HEK293T (cell line): ENCODE results near the gene CD300LF.

Experiments used
- CTCF ChIA-PET: fragments of 350-600 bp; formaldehyde crosslinking; extraction: SDS; loops from one replicate; lab custom pipeline; 2021; ENCODE audit warnings: antibody characterized with exemption, inconsistent platforms; lab: Yijun Ruan, JAX
- POLR2A ChIA-PET: fragments of 350-600 bp; formaldehyde crosslinking; extraction: SDS; loops from one replicate; lab custom pipeline; 2020; ENCODE audit warnings: antibody characterized with exemption, inconsistent platforms; lab: Yijun Ruan, JAX
- DNase-seq: peaks from one replicate; pipeline ENCODE4 v3.0.0; 2012; ENCODE audit warnings: mixed read lengths; ENCODE audit errors: extremely low spot score
- ARNT ChIP-seq: fragments of 450-650 bp; IDR thresholded peaks from 2 replicates; pipeline ENCODE4 v1.6.1; 2017; ENCODE audit warnings: mild to moderate bottlenecking
- BHLHE40 ChIP-seq: fragments of 450-650 bp; IDR thresholded peaks from 2 replicates; pipeline ENCODE4 v1.6.1; 2016; ENCODE audit warnings: mild to moderate bottlenecking, moderate library complexity, borderline replicate concordance
- CTBP1 ChIP-seq: fragments of 450-650 bp; IDR thresholded peaks from 2 replicates; pipeline ENCODE4 v1.6.1; 2016; ENCODE audit warnings: borderline replicate concordance
- ELF4 ChIP-seq: fragments of 450-650 bp; IDR thresholded peaks from 2 replicates; pipeline ENCODE4 v1.6.1; 2017; ENCODE audit warnings: antibody characterized with exemption
- FOXA1 ChIP-seq: fragments of 450-650 bp; IDR thresholded peaks from 2 replicates; pipeline ENCODE4 v1.6.1; 2016; ENCODE audit warnings: mild to moderate bottlenecking
- FOXK2 ChIP-seq: fragments of 450-650 bp; IDR thresholded peaks from 2 replicates; pipeline ENCODE4 v1.6.1; 2016; ENCODE audit warnings: mild to moderate bottlenecking
- FOXM1 ChIP-seq: fragments of 450-650 bp; IDR thresholded peaks from 2 replicates; pipeline ENCODE4 v1.6.1; 2017; ENCODE audit warnings: mild to moderate bottlenecking, borderline replicate concordance
- HDGF ChIP-seq: fragments of 450-650 bp; IDR thresholded peaks from 2 replicates; pipeline ENCODE4 v1.6.1; 2017; ENCODE audit warnings: antibody characterized with exemption, borderline replicate concordance
- L3MBTL2 ChIP-seq: fragments of 450-650 bp; conservative IDR thresholded peaks from 2 replicates; pipeline ENCODE4 v1.6.1; 2016; ENCODE audit warnings: mild to moderate bottlenecking
- LEF1 ChIP-seq: fragments of 450-650 bp; IDR thresholded peaks from 2 replicates; pipeline ENCODE4 v1.6.1; 2017; ENCODE audit warnings: mild to moderate bottlenecking, borderline replicate concordance
- NFRKB ChIP-seq: fragments of 450-650 bp; IDR thresholded peaks from 2 replicates; pipeline ENCODE4 v1.6.1; 2016; ENCODE audit warnings: mild to moderate bottlenecking, moderate library complexity
- PKNOX1 ChIP-seq: fragments of 450-650 bp; IDR thresholded peaks from 2 replicates; pipeline ENCODE4 v1.6.1; 2016
- SP1 ChIP-seq: fragments of 450-650 bp; IDR thresholded peaks from 2 replicates; pipeline ENCODE4 v1.6.1; 2017
- SUZ12 ChIP-seq: fragments of 450-650 bp; IDR thresholded peaks from 2 replicates; pipeline ENCODE4 v1.6.1; 2016; ENCODE audit warnings: mild to moderate bottlenecking
- TARDBP ChIP-seq: fragments of 450-650 bp; IDR thresholded peaks from 2 replicates; pipeline ENCODE4 v1.6.1; 2016
- ZNF384 ChIP-seq: fragments of 450-650 bp; IDR thresholded peaks from 2 replicates; pipeline ENCODE4 v1.6.1; 2016

CD300LF gene

GRCh38 chr17:74702116-74702871 lies 10.4 kb downstream of the CD300LF start:
- POLR2A ChIA-PET = interaction anchor here (1.0 to 1.7 kb wide), 2 partner anchors 11 to 18 kb away, joined by 3 to 4 read pairs; no protein-coding TSS in a partner anchor
- DNase-seq = no peak
- CTCF ChIA-PET = interaction anchor here (0.7 kb wide), 1 partner anchor 45 kb away, joined by 3 read pairs; no protein-coding TSS in a partner anchor
- TF ChIP-seq FOXM1 = no peak
- no peak for TF ChIP-seq SP1
- no peak for TF ChIP-seq NFRKB
- no peak for TF ChIP-seq ELF4
- no peak for TF ChIP-seq CTBP1
- TF ChIP-seq L3MBTL2 = no peak
- no peak for TF ChIP-seq TARDBP
- TF ChIP-seq ZNF384 = no peak
- no peak for TF ChIP-seq PKNOX1
- TF ChIP-seq ARNT = no peak
- TF ChIP-seq FOXK2 = no peak

DNA sequence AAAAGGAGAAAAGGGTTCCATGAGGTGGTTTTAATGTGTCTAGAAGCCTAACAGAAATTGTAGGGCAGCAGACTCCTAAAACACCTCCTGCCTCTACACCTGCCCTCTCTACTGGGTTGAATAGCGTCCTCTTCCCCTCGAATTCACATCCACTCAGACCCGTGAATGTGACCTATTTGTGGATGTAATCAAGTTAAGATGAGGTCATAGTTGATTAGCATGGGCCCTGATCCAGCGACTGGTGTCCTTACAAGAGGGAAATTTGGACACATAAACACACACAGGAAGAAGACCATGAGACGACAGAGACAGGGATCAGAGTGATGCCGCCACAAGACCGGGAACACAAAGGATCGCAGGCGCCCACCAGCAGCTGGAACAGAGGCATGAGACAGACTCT lies 13.5 kb downstream of the CD300LF start:
- DNase-seq = no peak
- TF ChIP-seq CTBP1 = no peak
- ChIA-PET POLR2A (no interaction called here), CTCF (no interaction called here)

DNA sequence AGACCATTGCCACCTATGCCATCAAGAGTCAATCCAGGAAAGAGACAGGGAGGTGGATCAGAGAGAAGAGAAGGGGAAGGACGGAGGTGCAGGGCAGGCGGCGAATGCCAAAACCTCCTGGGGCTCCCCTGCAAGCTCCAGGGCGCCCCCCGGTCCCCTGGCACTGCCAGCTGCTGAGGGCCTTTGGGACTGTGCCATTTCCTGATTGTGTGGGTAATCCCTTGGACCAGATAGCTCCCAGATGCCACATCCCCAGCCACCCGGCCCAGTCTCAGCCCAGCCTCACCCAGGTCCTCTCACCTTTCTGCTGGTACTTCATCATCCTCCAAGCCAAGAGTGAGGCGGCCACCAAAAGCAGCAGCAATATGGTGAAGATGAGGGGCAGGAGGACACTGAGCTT lies 14.7 kb downstream of the CD300LF start:
- no peak for DNase-seq
- TF ChIP-seq FOXK2 = no peak
- TF ChIP-seq ELF4 = no peak
- TF ChIP-seq BHLHE40 = no peak
- no peak for TF ChIP-seq NFRKB
- TF ChIP-seq L3MBTL2 = no peak
- TF ChIP-seq SUZ12 = no peak
- no peak for TF ChIP-seq SP1
- TF ChIP-seq FOXM1 = no peak
- no peak for TF ChIP-seq LEF1
- no peak for TF ChIP-seq FOXA1
- no peak for TF ChIP-seq ZNF384
- TF ChIP-seq TARDBP = no peak
- TF ChIP-seq ARNT = no peak
- no peak for TF ChIP-seq CTBP1
- no peak for TF ChIP-seq HDGF
- TF ChIP-seq PKNOX1 = no peak
- ChIA-PET POLR2A (no interaction called here), CTCF (no interaction called here)

DNA sequence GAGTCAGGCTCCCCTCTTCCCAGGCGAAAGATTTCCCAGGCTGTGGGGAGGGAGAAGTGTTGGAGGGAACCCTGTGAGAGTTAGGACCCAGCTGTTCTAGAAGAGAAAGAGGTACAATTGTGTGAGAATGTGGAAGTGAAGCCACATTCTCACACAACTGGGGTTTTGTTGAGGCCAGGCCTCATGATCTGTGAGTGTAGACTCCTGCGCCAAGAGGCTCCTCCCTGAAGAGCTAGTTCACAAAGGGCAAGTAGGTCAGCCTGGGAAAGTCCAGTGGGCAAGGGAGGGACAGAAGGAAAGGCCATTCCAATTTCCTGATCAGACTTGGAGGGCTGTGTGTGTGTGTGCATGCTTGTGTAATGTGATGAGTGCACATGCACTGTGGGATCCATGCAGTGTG lies 15.2 kb downstream of the CD300LF start:
- DNase-seq = no peak
- no peak for TF ChIP-seq SUZ12
- no peak for TF ChIP-seq ELF4
- no peak for TF ChIP-seq FOXA1
- TF ChIP-seq CTBP1 = no peak
- TF ChIP-seq ARNT = no peak
- TF ChIP-seq BHLHE40 = no peak
- TF ChIP-seq L3MBTL2 = no peak
- TF ChIP-seq TARDBP = no peak
- no peak for TF ChIP-seq ZNF384
- CTCF ChIA-PET = no interaction called here
- POLR2A ChIA-PET = no interaction called here

DNA sequence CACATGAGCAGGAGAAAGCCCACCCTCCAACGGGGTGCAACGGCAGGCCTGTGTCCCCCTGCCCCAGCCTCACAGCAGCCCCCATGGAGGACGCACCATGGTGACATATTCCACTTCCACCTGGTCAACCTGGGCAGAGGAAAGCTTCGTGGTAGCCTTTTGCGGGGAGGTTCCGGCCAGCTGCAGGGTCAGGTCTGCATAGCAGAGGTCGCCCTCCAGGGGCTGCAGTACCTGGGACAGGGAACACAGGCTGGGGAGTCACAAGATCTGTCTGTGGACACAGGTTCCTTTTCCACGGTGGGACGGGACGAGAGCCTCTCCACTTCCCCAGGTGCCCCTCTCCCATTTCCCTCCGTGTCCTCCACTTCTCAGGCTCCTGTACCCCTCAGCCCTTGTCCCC lies 17.1 kb downstream of the CD300LF start:
- DNase-seq = no peak
- POLR2A ChIA-PET = no interaction called here
- no peak for TF ChIP-seq FOXK2
- TF ChIP-seq LEF1 = no peak
- TF ChIP-seq FOXA1 = no peak
- no peak for TF ChIP-seq TARDBP
- TF ChIP-seq BHLHE40 = no peak
- TF ChIP-seq PKNOX1 = no peak
- no peak for TF ChIP-seq ARNT
- TF ChIP-seq HDGF = no peak
- TF ChIP-seq L3MBTL2 = no peak
- no peak for TF ChIP-seq CTBP1
- no peak for TF ChIP-seq NFRKB
- TF ChIP-seq FOXM1 = no peak
- TF ChIP-seq SUZ12 = no peak
- no peak for TF ChIP-seq ELF4
- TF ChIP-seq ZNF384 = no peak
- no peak for TF ChIP-seq SP1
- CTCF ChIA-PET = no interaction called here

DNA sequence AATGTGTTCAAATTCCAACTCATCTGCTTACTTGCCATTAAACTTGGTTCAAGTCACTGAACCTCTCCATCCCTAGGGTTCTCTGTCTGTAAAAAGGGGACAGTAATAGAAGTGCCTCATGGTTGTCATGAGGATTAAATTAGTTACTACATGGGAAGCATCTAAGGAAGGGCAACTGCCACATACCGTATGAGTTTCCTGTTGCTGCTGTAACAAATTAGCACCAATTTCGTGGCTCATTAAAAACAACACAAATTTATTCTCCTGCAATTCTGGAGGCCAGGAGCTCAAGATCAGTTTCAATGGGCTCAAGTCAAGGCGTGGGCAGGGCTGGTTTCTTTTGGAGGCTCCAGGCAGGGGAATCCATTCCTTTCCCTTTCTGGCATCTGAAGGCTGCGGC lies 18.6 kb downstream of the CD300LF start:
- ChIA-PET POLR2A (no interaction called here), CTCF (no interaction called here)
- TF ChIP-seq FOXK2 (no peak), CTBP1 (no peak), ARNT (no peak), FOXM1 (no peak), TARDBP (no peak), HDGF (no peak), SP1 (no peak), BHLHE40 (no peak), FOXA1 (no peak), LEF1 (no peak), PKNOX1 (no peak), ELF4 (no peak), L3MBTL2 (no peak), NFRKB (no peak), ZNF384 (no peak), SUZ12 (no peak)
- no peak for DNase-seq
